Raji (cell line): ENCODE measurements around the gene ZNF831.
A peak's percentile ranks its signal among the peaks of the same experiment; 100 is the strongest.

Experiments
- POLR2A ChIP-seq: IDR thresholded peaks from 2 replicates; pipeline ENCODE4 v1.6.1; 2011; ENCODE audit warnings: low read depth, low read length, control low read depth; ENCODE audit not compliant: insufficient read depth

Gene ZNF831

DNA sequence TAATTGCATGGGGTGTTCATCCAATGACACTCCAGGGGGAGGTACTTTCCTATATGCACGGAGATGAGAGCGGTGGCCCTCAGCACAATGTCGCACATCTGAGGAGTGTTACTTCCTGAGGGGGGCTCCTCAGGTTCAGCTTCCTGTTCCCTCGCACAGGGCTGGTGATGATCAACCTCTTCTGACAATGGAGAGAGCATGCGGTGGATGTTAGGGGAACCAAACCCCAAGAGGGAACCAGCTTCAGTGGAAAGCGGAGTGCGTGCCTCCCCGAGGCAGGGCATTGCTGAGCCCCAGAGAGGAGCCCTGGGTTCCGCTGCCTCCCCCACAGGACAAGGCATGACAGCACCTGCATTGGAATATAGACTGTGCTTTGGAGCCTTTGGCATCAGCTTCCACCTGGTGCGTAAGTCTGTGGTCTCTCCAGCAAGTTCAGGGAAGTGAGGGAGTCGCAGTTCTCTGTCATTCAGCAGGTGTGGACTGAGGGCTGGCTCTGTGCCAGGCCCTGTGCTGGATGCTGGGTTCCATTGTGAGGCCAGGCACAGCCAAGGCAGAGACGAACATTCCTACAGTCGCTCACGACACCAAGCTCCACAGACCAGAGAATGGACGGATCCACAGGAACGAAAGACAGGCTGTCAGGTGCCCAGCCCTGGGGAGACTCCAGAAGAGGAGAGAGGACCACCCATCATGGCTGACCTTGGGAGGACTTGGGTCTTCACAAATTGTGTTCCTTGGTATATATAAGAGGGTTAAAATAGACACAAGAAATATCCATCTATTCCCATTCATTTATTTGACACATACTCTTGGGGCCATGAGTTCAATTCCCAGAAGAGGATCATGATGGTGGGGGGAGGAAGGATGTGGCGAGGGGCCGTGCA is 3.9 kb upstream of the ZNF831 start:
- no peak for TF ChIP-seq POLR2A

GRCh38 chr20:59160389-59161115 is 3.1 kb upstream of the ZNF831 start:
- no peak for TF ChIP-seq POLR2A

DNA sequence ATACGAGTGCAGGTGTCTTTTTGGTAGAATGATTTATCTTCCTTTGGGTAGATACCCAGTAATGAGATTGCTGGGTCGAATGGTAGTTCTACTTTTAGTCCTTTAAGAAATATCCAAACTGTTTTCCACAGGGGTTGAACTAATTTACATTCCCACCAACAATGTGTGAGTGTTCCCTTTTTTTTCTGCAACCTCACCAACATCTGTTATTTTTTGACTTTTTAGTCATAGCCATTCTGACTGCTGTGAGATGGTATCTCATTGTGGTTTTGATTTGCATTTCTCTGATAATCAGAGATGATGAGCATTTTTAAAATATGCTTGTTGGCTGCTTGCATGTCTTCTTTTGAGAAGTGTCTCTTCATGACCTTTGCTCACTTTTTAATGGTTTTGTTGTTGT is 1.9 kb upstream of the ZNF831 start:
- TF ChIP-seq POLR2A, result no peak

DNA sequence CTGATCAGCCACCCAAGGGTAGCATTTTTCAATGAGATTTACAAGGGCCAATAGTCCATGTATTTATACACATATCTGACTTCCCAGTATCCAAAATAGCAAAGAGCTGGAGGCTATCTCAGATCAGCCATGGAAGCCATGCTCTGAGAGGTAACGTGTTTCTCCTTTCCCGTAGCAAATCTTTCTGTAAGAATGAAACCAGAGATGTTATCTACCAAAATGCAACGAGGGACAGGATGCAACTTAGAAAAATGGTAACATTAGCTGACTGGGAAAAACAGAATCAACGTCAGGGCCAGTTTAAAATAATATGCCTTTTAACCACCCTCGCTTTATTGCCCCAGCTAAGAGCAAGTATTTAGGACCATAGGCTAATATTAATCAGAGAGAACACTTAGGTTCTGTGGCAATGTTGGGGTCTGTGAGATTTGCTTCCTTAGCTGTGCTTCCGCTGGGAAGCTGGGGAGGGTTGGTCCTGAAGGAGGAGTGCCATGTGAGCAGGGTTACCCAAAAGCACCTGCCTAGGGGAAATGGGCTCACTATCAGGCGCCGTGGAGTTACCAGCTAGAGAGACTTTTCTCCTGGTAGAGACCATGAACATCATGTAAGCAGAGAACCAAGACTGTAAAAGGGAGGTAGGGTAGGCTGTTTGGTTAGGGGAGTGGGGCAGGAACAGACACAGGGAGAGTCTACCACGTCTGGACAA is 1.2 kb downstream of the ZNF831 start:
- TF ChIP-seq POLR2A, result no peak

DNA sequence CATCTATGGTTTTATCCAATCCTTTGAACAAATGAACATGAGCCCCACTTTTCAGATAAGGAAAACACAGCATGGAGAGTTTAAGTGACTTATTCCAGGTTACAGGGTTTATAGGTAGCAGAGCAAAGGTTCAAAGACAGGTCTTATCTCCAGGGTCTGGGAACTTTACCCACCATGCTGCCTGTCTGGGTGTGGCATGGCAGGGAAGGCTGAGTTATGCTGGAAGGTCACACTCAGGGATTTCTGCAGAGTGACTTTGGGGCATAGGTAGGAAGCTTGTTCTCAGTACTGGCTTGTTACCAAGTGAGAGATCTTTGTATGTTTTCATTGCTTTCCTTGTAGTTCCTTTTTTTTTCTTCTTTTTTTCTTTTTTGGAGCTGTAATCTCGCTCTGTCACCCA is 1.8 kb downstream of the ZNF831 start:
- TF ChIP-seq POLR2A, result 0 out of 2 replicates have a peak, but pooled peaks have one; percentile 20

DNA sequence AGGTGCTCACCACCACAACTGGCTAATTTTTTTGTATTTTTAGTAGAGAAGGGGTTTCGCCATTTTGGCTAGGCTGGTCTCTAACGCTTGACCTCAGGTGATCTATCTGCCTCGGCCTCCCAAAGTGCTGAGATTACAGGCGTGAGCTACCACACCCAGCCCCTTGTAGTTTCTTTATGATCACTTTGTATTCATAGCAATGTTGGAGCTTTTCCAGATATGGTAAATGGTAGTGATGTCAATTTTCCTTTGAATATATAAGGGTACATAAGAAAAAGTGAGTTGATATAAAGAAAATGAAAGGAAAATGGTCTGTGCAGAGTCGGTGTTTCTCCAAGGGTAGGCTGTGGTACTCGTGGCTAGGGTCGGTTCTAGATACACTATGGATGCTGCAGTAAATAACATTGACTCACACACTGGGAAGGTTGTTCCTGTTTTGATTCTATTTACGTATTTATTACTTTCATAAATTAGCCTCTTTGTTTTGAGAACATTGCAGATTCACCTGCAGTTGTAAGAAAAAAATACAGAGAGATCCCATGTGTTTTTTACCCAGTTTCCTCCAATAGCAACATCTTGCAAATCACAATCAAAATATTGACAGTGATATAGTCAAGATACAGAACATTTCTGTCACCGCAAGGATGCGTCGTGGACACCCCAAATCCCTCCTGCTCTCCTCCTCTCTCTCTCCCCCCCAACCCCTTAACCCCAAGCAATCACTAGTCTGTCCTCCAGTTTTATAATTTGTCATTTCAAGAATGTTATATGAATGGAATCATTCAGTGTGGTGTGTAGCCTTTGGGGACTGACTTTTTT is 2.5 kb downstream of the ZNF831 start:
- no peak; the same call in 1 of the 2 replicates for TF ChIP-seq POLR2A

- no peak for TF ChIP-seq POLR2A
Measured at GRCh38 chr20:59170406-59171349, 7.1 kb downstream of the ZNF831 start.

DNA sequence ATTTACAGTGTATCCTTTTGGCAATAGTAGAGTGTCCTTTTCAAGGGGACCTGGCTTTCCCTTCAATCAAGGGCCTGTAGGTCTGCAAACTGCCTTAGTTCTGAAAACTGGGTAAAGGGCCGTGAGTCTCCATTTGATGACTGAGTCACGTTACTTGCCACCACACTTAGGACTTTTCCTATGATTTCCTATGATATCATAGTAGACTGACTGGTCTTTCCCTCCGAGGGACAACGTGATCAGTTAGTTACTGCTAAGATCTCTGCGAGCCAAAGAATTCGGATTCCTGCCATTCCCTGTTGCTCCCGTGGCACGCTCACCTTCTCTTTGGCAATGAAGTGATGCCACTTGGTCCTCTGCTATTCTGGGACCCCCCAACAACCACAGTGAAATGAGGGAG is 8.4 kb downstream of the ZNF831 start:
- TF ChIP-seq POLR2A, result no peak

DNA sequence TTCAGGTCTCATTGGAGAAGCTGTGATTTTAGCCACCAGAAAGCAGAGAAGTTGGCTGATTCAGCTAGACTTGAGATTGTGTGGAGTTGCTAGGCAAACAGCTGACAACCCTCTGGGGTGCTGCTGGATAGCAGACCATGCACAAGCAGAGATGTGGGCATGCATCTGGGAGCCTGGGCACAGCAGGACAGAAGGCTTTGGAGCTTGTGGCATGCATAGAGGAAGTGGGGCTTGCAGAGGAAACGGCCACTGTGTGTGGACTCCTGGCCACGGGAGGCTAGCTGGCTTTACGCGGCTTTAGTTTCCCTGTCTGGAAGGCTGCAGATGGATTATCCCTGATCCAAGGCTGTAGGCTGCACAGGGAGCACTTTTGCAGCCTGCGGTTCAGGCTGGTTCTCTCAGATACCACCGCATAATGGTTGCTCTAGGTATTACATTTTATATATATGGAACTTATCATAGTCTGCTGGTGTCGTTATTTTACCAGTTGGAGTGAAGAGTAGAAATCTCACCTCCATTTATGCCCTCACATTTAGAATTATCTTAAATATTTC is 10.4 kb downstream of the ZNF831 start:
- TF ChIP-seq POLR2A, result no peak

- no peak for TF ChIP-seq POLR2A
Measured at GRCh38 chr20:59175002-59175401, 11.4 kb downstream of the ZNF831 start.

DNA sequence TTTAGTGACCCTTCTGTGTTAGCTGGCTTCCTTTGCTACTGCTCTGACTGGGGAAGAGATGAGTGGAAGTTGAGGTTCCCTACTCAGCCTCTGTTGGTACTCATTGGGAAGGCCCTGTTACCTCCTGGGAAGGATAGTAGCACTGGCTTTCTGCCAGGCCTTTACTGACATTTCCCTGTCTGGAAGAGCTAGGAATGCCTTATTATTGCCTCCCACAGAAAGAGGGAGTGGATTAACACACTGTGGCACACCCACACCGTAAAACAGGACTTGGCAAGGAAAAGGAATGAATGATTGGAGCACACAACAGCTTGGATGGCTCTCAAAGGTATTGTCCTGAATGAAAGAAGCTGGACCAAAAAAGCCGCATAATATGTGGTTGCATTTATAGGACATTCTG is 12.2 kb downstream of the ZNF831 start:
- TF ChIP-seq POLR2A, result no peak

DNA sequence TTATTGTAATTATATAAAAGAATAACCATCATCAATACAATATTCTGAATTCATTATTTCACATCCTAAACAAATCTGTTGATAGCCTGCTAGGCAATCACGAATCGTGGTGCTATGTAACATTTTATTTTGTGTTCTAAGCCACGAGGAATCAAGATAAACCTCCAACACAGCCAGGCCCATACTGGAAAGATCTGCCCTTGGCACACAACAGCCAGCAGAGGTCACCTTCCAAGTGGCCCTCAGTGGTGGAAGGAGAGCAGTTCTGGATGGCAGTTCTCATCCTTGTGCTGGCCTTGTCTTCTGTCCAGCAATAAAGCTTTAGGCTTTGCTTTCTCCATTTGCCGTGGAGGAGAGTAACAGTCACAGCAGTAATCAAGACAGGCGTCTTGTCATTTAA is 13.2 kb downstream of the ZNF831 start:
- no peak for TF ChIP-seq POLR2A
